Ramos (cell line): Measurements from ENCODE around the gene ING4.

ENCODE experiments used
- in situ Hi-C: fragments of 300-500 bp; cut with MboI; formaldehyde crosslinking; loops from one replicate; pipeline ENCODE4 v1.14.3; 2022; ENCODE audit warnings: low sequenced_read_pairs; ENCODE audit not compliant: unreplicated experiment

ING4 gene

GRCh38 chr12:6613015-6613775 lies 49.7 kb downstream of the ING4 start:
- in situ Hi-C loops: no loop called here

GRCh38 chr12:6612652-6613014 lies 50.3 kb downstream of the ING4 start:
- in situ Hi-C loops: no loop called here

- in situ Hi-C loops: no loop called here
Measured at GRCh38 chr12:6612247-6612646, 50.7 kb downstream of the ING4 start.

- in situ Hi-C loops: no loop called here
Measured at GRCh38 chr12:6608592-6609281, 54.2 kb downstream of the ING4 start.

- in situ Hi-C loops: no loop called here
Measured at GRCh38 chr12:6607751-6608591, 54.9 kb downstream of the ING4 start.

GRCh38 chr12:6606331-6607131 lies 56.4 kb downstream of the ING4 start:
- in situ Hi-C loops: no loop called here

GRCh38 chr12:6605421-6606330 lies 57.2 kb downstream of the ING4 start:
- in situ Hi-C loops: no loop called here

GRCh38 chr12:6604259-6605029 lies 58.5 kb downstream of the ING4 start:
- in situ Hi-C loops: no loop called here

GRCh38 chr12:6603095-6603567 lies 59.8 kb downstream of the ING4 start:
- in situ Hi-C loops: no loop called here

- in situ Hi-C loops: no loop called here
Measured at GRCh38 chr12:6602526-6602925, 60.4 kb downstream of the ING4 start.
